ENCODE results near the gene COL4A1. TPM values are rescaled to one million over a fixed set of nuclear protein-coding genes. Genes with fewer than 3 reads are reported as not detected.

COL4A1 gene
- total RNA-seq, 1 donor, result 0.21 TPM

DNA sequence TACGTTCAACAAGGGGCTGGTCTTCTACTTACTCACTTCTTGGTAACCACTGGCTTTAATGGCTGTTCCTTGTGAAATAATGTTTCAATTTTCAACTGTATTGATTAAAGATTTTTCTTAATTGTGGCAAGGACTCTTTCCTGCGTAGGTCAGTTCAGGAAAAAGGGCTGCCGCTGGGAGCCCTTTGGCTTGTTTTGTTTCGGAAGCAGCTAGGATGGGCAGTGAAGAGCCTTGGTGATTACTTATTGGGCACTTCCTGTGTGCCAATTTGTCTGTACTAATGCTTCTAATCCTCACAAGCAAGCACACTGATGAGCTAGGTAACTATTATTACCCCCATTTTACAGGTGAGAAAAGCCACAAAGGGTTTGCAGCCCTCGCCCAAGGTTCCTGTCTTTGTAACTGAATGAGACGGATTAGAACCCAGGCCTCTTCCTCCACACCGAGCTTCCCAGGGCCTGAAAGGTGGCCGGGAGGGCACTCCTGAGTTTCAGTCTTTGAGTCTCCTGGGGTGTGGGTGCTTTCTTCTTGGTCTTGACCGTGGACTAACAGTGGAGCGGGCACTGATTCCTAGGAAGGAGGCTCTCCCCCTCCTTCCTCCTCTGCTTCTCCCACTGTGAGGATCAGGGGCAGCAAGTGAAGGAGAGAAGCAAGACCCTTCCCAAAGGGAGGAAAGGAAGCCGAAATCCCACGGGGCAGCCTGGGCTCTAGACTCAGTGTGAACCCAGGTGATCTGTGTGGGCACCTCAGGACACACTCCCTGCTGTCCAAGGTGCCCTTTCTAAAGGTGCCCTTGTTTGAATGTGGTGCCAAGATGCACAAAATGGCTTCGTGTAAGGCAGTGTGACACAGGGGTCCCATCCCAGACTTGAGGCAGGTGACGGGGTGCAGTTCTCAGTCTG lies 3.8 kb upstream of the COL4A1 start:
- Histone ChIP-seq H3K4me3 (ENCODE audit: low read length) (no peak overlapping the region), H3K4me1 (ENCODE audit: insufficient read depth, low read length) (no peaks in the 10 kb centered on the region), H3K27me3 (ENCODE audit: insufficient read depth, low read length) (peaks cover 53% of the 10 kb centered on the region), H3K9me3 (ENCODE audit: low read depth, low read length) (no peaks in the 10 kb centered on the region)

DNA sequence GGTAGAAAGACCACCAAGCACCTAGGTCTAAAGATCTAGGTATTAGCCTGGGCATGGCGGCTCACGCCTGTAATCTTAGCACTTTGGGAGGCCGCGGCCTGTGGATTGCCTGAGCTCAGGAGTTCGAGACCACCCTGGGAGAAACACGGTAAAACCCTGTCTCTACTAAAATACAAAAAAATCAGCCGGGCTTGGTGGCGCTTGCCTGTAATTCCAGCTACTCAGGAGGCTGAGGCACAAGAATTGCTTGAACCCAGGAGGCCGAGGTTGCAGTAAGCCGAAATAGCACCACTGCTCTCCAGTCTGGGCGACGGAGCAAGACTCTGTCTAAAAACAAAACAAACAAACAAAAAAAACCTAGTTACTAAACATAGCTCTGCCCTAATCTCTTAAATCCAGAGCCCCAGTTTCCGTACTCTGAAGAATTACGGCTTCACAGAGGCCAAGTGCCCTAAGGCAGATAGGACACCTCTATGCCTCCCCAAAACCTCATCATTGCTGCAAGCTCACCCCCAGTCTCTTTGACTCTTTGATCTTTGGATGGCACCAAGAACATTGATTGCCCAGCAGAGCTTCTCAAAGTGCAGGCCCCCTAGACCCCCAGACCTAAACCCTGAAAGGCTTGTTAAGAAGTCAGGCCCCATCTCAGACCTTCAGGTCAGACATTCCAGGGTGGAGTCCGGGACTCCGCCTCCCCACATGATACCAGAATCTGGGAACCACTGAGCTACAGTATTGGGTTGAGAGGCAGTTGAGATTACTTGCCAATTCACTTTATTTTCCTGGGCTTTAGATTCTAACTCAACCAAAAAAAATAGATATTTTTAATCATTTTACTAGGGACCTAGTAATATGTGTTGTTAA lies 2.9 kb upstream of the COL4A1 start:
- Histone ChIP-seq H3K27me3 (ENCODE audit: insufficient read depth, low read length) (peaks cover 62% of the 10 kb centered on the region), H3K4me3 (ENCODE audit: low read length) (no peak overlapping the region), H3K9me3 (ENCODE audit: low read depth, low read length) (no peaks in the 10 kb centered on the region), H3K4me1 (ENCODE audit: insufficient read depth, low read length) (no peaks in the 10 kb centered on the region)

DNA sequence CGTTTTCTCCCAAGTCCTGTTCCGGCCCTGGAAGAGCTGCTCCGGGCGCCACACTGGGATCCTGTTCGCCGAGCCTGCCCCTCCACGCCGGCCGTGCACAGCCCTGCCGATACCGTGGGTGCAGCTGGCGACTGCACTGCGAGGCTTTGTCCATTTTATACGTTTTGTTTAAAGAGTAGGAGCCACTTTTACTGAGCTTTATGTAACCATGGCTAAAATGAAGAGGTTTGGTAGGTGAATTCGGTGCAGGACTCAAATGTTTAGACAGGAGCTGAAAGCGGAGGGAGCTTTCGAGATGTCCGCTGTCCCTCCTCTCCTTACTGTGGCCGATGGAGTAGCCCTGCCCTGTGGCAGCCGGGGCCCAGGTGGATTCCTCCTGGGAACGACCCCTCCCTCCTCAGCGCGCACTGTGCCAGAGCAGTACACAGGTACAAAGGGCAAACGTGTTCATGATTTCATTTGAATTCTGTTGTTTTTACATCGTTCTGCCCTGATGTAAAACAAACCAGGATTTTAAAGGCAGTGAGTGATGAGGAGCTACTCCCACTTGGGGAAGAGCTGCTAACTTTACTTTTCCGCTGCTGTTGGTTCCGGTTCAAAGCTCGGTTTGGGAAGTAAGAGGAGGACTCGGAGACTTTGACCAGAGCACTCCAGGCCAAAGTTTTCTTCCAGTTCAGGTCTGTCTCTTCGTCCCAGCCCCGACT lies 1.9 kb upstream of the COL4A1 start:
- Histone ChIP-seq H3K27me3 (ENCODE audit: insufficient read depth, low read length) (peaks cover 71% of the 10 kb centered on the region), H3K4me3 (ENCODE audit: low read length) (no peak overlapping the region), H3K9me3 (ENCODE audit: low read depth, low read length) (no peaks in the 10 kb centered on the region), H3K4me1 (ENCODE audit: insufficient read depth, low read length) (no peaks in the 10 kb centered on the region)

DNA sequence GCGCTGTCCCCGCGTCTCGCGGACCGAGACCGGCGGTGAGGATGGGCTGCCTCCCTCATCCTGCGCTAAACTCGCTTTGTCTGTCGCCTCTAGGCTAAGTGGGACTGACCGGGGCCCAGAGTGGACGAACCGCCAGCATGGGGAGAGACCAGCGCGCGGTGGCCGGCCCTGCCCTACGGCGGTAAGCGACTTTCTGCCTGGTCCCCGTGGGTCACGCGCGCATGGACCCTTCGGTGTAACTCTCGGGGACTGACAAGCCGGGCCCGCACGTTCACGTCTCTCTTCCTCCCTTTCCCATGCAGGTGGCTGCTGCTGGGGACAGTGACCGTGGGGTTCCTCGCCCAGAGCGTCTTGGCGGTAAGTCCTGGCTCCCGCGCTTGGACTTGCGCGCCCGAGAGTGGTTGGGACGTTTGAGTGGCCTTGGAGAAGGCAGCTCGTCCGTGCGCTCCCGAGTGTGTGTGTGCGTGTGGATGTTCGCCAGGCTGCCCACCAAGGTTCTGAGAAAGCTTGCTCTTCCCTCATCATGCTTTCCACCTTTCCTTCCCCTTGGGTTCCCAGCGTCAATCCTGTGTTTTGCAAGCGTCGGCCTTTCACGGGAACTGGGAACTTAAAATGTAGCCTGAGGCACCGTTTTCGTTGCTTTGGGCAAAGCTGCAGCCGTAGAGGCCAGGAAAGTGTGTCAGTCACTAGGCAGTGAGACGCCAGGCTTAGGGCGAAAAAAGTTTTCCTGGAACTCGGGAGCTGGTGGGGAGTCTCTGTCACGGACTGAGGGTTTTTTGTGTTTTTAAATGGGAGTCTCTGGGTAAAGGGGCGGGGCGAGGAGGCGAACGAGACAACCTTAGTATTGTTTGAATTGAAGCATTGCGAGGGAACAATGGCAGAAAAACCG lies 1.1 kb upstream of the COL4A1 start:
- H3K9me3 ChIP-seq (ENCODE audit: low read depth, low read length), result no peaks in the 10 kb centered on the region
- no peaks in the 10 kb centered on the region for H3K4me1 ChIP-seq (ENCODE audit: insufficient read depth, low read length)
- H3K27me3 ChIP-seq (ENCODE audit: insufficient read depth, low read length), result peaks cover 78% of the 10 kb centered on the region
- H3K4me3 ChIP-seq (ENCODE audit: low read length), result no peak overlapping the region

DNA sequence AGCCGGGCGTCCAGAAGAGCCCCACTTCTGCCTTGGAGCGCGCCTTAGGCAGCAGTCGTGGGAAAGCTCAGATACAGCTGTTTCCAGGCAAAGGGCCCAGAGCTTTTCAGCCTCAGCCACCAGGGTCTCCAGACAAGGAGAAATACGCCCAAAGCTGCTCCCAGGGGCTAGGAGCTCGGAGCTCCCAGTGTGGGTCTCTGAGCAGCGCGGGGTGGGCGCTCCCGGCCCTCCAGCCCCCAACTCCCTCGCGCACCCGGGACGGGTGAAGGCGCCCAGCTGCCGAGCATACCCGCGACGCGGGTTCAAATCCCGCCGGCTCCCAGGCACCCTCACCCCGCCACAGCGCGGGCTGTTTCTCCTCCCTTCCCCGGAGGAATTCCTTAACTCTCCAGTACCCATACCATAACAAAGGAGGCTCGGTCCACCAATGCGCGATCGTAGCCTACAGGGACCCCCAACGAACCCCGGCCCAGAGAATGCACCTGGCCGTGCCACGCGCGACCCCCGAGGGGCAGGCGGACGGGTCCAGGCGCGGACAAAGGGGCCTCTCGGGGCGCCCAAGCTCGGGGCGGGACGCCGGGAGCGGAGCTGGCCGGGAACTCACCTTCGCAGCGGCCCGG lies 507 bp downstream of the COL4A1 start:
- Histone ChIP-seq H3K4me3 (ENCODE audit: low read length) (no peak overlapping the region), H3K27me3 (ENCODE audit: insufficient read depth, low read length) (peaks cover 70% of the 10 kb centered on the region), H3K4me1 (ENCODE audit: insufficient read depth, low read length) (no peaks in the 10 kb centered on the region), H3K9me3 (ENCODE audit: low read depth, low read length) (no peaks in the 10 kb centered on the region)

DNA sequence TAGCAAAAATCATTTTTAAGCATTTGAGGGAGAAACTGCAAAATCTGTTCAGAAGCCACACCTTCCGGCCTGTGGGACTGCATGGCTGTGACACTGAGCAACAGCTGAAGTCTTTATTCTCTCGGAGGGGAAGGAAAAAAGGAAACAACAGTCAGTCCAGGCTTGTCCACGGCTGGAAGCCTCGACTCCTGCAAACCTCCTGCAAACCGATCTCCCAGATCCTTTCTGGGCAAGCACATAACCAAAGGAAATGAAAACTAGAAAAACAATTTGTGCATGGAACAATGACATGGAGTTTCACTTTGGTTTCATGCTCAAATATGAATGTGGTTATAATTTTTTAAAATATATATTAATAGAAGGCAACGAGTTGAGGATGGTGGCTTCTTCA lies 1.0 kb downstream of the COL4A1 start:
- Histone ChIP-seq H3K4me3 (ENCODE audit: low read length) (no peak overlapping the region), H3K9me3 (ENCODE audit: low read depth, low read length) (no peaks in the 10 kb centered on the region), H3K4me1 (ENCODE audit: insufficient read depth, low read length) (no peaks in the 10 kb centered on the region), H3K27me3 (ENCODE audit: insufficient read depth, low read length) (peaks cover 70% of the 10 kb centered on the region)

DNA sequence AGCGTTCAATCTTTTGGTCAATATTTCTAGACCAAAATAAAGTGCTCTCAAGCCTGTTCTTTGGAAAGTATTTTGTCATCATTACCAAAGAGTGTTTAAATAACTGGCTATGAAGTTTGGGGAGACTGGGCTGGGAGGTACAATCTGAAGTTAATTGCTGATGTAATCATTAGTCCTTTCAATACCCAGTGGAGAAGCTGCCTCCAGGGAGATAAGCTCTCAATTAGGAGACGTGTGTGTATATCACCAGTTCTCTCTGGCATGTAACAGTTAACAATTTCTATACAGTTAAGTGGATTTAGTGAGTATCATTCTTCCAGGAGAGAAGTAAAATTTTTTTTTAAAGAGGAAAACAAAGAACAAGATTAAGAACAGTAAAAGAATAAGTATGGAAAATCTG lies 1.4 kb downstream of the COL4A1 start:
- Histone ChIP-seq H3K27me3 (ENCODE audit: insufficient read depth, low read length) (peaks cover 70% of the 10 kb centered on the region), H3K4me3 (ENCODE audit: low read length) (no peak overlapping the region), H3K4me1 (ENCODE audit: insufficient read depth, low read length) (no peaks in the 10 kb centered on the region), H3K9me3 (ENCODE audit: low read depth, low read length) (no peaks in the 10 kb centered on the region)

DNA sequence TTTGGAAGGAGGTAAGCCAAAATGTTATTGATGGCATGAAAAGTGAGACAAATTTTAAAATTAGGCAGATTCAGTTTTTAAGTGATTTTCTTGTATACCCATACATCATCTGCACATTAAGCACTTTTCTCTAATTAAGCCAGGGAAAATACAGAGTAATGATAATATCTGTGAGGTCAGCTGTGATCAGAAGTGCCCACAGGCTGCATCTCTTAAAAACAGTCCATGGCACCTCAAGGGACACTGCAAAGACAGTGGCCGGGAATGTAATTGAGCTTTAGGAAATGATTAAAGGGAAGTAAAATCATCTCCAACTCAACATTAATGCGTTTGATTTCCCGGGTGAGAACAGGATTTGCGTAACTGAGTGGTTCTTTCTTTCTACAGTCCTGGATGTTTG lies 2.0 kb downstream of the COL4A1 start:
- Histone ChIP-seq H3K27me3 (ENCODE audit: insufficient read depth, low read length) (peaks cover 70% of the 10 kb centered on the region), H3K4me1 (ENCODE audit: insufficient read depth, low read length) (no peaks in the 10 kb centered on the region), H3K9me3 (ENCODE audit: low read depth, low read length) (no peaks in the 10 kb centered on the region), H3K4me3 (ENCODE audit: low read length) (no peak overlapping the region)

DNA sequence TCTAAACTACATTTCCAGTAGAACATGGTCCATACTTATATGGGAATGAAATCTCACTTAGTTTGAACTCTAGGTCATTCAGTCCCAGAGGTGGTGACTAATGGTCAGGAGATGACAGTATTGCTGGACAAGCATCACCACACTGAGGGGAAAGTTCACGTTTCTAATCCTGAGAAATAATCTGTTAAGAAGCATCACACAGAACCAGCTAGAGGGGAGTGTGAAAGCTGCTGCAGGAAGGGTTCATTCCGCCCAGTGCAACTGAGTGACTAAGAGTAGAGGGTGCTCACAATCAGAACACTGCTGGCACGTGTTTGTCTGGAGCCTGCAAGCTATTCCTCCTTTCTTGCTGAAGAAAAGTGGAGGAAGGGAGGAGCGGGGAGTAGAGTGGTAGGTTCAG lies 2.7 kb downstream of the COL4A1 start:
- H3K4me3 ChIP-seq (ENCODE audit: low read length), result no peak overlapping the region
- peaks cover 72% of the 10 kb centered on the region for H3K27me3 ChIP-seq (ENCODE audit: insufficient read depth, low read length)
- H3K4me1 ChIP-seq (ENCODE audit: insufficient read depth, low read length), result no peaks in the 10 kb centered on the region
- no peaks in the 10 kb centered on the region for H3K9me3 ChIP-seq (ENCODE audit: low read depth, low read length)

DNA sequence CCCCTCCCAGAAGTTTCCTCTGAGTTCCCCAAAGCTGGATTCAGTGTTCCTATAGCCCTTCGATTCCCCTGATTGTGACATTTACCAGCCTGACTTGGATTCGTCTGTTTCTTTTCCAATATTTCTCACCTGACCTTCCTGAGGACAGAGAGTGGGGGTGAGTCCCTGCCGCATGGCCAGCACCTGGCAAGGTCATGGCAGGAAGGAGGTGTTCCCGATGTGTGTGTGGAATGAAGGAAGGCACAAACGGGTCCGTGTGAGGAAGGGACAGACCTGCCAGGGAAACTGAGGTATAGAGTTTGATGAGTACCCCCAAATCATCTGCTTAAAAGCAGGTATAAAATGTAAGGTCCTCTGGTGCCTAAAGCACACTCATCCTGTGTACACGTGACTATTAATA lies 3.3 kb downstream of the COL4A1 start:
- no peaks in the 10 kb centered on the region for H3K4me1 ChIP-seq (ENCODE audit: insufficient read depth, low read length)
- H3K27me3 ChIP-seq (ENCODE audit: insufficient read depth, low read length), result peaks cover 72% of the 10 kb centered on the region
- no peaks in the 10 kb centered on the region for H3K9me3 ChIP-seq (ENCODE audit: low read depth, low read length)
- no peak overlapping the region for H3K4me3 ChIP-seq (ENCODE audit: low read length)

DNA sequence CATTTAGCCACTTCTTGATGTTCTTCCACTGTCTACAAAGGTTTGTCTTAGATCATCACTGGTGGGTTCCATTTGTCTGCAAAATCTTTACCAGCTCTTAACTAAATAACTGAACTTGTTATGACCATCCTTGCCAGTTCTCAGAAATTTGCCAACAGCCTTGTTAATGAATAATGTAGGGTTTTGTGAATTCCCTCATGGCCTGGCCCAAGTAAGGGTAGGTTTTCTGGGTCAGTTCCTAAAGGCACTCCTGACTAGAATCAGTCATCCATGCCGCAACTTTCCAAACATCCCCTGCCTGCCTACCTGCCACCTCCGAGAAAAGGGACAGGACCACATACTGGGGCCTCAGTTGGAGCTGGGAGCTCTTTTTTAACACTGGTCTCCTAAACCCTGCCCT lies 4.0 kb downstream of the COL4A1 start:
- Histone ChIP-seq H3K4me1 (ENCODE audit: insufficient read depth, low read length) (no peaks in the 10 kb centered on the region), H3K9me3 (ENCODE audit: low read depth, low read length) (no peaks in the 10 kb centered on the region), H3K27me3 (ENCODE audit: insufficient read depth, low read length) (peaks cover 72% of the 10 kb centered on the region), H3K4me3 (ENCODE audit: low read length) (no peak overlapping the region)

DNA sequence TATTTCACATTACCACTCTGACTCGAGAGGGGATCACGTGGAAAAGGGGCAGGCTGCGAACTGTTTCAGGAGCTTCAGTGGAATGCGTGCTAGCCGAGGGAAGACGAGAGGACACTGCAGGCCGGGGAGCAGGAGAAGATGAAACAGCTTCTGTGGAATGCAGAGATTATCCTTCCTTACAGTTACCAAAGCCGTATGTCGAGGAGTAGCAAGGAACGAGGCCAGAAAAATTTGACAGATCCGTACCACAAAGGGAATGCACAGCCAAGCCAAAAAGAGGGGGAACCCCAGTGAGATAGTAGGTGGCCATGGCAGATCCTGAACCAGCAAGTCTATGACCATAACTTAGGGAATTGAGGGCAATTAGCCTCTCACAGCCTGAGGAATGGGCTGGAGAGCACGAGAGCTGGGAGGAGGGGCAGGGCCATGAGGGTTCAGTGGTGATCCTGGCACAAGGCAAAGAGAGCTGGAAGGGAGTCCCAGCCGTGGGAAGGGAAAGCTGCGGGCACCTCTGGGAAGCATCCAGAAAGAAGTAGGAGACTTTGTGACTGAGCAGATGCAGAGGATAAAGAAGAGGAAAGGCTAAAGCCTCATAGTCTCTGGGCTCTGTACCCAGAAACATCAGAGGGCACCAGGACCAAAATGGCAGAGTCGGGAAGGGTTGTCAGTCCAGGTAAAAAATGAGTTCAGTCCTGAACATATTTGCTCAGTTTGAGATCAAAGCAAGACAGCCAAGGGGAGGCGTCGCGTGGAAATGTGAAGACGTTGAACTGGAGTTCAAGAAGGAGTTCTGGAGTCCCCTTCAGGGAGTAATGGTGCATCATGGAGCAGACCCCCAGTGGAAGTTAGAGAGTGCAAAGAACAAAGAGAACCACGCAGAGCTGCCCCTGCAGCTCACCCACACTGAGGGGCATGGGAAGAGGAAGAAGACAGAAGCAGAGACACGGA lies 5.1 kb downstream of the COL4A1 start:
- Histone ChIP-seq H3K27me3 (ENCODE audit: insufficient read depth, low read length) (peaks cover 77% of the 10 kb centered on the region), H3K4me1 (ENCODE audit: insufficient read depth, low read length) (no peaks in the 10 kb centered on the region), H3K9me3 (ENCODE audit: low read depth, low read length) (no peaks in the 10 kb centered on the region), H3K4me3 (ENCODE audit: low read length) (no peak overlapping the region)

DNA sequence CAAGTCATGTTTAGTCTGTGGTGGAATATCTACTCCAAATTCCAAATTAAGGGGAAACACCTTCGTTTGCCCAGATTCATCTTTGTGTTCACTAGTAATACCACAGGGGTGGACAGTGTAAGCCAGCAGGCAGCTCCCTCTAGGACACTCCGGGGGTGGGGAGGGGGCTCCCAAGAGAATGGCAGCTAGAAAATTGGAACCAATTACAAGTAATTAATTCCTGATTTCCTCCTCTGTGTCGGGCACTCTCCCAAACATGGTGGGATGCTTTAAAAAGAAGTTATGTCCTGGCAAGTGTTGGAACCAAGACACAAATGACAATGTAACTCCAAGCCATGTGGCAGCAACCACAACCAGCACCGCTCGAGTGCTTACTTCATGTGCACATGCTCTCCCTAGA lies 5.9 kb downstream of the COL4A1 start:
- Histone ChIP-seq H3K27me3 (ENCODE audit: insufficient read depth, low read length) (peaks cover 80% of the 10 kb centered on the region), H3K4me1 (ENCODE audit: insufficient read depth, low read length) (no peaks in the 10 kb centered on the region), H3K9me3 (ENCODE audit: low read depth, low read length) (no peaks in the 10 kb centered on the region), H3K4me3 (ENCODE audit: low read length) (no peak overlapping the region)

Data from mononuclear cell (primary cell).